Epidermal melanocyte (primary cell): ENCODE data around the gene FAM163B.

Experiments
- DNase-seq: peaks from one replicate; pipeline ENCODE4 v3.0.0; 2011; ENCODE audit warnings: low spot score; ENCODE audit not compliant: insufficient read length

The FAM163B gene

GRCh38 chr9:133582501-133583045 is 26.6 kb downstream of the FAM163B start:
- no peak for DNase-seq

- no peak for DNase-seq
Measured at GRCh38 chr9:133581513-133582343, 27.5 kb downstream of the FAM163B start.

- DNase-seq, result no peak
Measured at GRCh38 chr9:133581011-133581410, 28.2 kb downstream of the FAM163B start.

GRCh38 chr9:133580419-133580738 is 28.8 kb downstream of the FAM163B start:
- DNase-seq, result no peak

GRCh38 chr9:133579601-133580418 is 29.4 kb downstream of the FAM163B start:
- no peak for DNase-seq

- DNase-seq, result no peak
Measured at GRCh38 chr9:133578524-133579441, 30.4 kb downstream of the FAM163B start.

- DNase-seq, result no peak
Measured at GRCh38 chr9:133577737-133578112, 31.5 kb downstream of the FAM163B start.

GRCh38 chr9:133576875-133577736 is 32.1 kb downstream of the FAM163B start:
- no peak for DNase-seq

GRCh38 chr9:133576031-133576874 is 32.9 kb downstream of the FAM163B start:
- no peak for DNase-seq

- no peak for DNase-seq
Measured at GRCh38 chr9:133575186-133576030, 33.8 kb downstream of the FAM163B start.

GRCh38 chr9:133574771-133575170 is 34.4 kb downstream of the FAM163B start:
- no peak for DNase-seq

- DNase-seq, result no peak
Measured at GRCh38 chr9:133573791-133574515, 35.2 kb downstream of the FAM163B start.

GRCh38 chr9:133572821-133573361 is 36.3 kb downstream of the FAM163B start:
- no peak for DNase-seq

GRCh38 chr9:133571896-133572595 is 37.1 kb downstream of the FAM163B start:
- no peak for DNase-seq

GRCh38 chr9:133571391-133571890 is 37.7 kb downstream of the FAM163B start:
- no peak for DNase-seq

- DNase-seq, result no peak
Measured at GRCh38 chr9:133570691-133571080, 38.5 kb downstream of the FAM163B start.
